OCI-LY1 (cell line): ENCODE data around the gene DGCR8.

Experiments used
- CTCF ChIP-seq: fragments of 200-600 bp; sonication (generic), shearing (Covaris generic); IDR thresholded peaks from 2 replicates; pipeline ENCODE4 v1.5.1; 2017; ENCODE audit warnings: mild to moderate bottlenecking, antibody characterized with exemption, low read length, moderate library complexity, mixed read lengths
- EZH2 ChIP-seq: fragments of 200-600 bp; sonication (generic), shearing (Covaris generic); IDR thresholded peaks from 2 replicates; pipeline ENCODE4 v1.8.0; 2017; ENCODE audit warnings: borderline replicate concordance, mixed run types, mild to moderate bottlenecking, antibody characterized with exemption, low read length, moderate library complexity, mixed read lengths

GRCh38 chr22:20056161-20056560 is 23.9 kb upstream of the DGCR8 start:
- TF ChIP-seq CTCF (no peak), EZH2 (no peak)
